Measurements from ENCODE around the gene PSME2. TPM values are rescaled to one million over a fixed set of nuclear protein-coding genes. Genes with fewer than 3 reads are reported as not detected.
A peak's percentile ranks its signal among the peaks of the same experiment; 100 is the strongest.

PSME2 gene
- total RNA-seq, 1 experiment from 2014 or later, result 126 TPM

- H3K9me3 ChIP-seq (ENCODE audit: control insufficient read depth, low read depth, low read length), result no peaks in the 10 kb centered on the region
- H3K27ac Mint-ChIP-seq, result no peak overlapping the region; a peak in 1 of 7 replicates
- 0 out of 3 replicates have a peak, but pooled peaks have one; percentile 11 for TF ChIP-seq CTCF (conservative IDR thresholded peaks at IDR 0.05)
- H3K4me1 Mint-ChIP-seq, result peaks cover 31 to 33% of the 10 kb centered on the region in 2 experiments
- peak overlapping the region; percentile 98 to 100 for H3K4me3 Mint-ChIP-seq
- 0 out of 5 replicates have a peak, but pooled peaks cover 0 to 2% of the 10 kb centered on the region in 2 experiments for H3K9me3 Mint-ChIP-seq
- no peak overlapping the region for H2BK5ac ChIP-seq (ENCODE audit: insufficient read length, low read length)
- H3K18ac ChIP-seq (ENCODE audit: insufficient read length, low read depth, low read length), result no peak overlapping the region
- H3K14ac ChIP-seq (ENCODE audit: insufficient read depth, low read length), result no peak overlapping the region
- peak overlapping the region; percentile 16 for H3K9ac ChIP-seq (ENCODE audit: extremely low read depth, insufficient read length, low read length)
- H3K79me2 ChIP-seq (ENCODE audit: insufficient read depth, low read length), result peaks cover 3% of the 10 kb centered on the region; the same call in 1 of the 2 replicates
- peaks cover 25 to 49% (median 42%) of the 10 kb centered on the region in 3 experiments for H3K36me3 Mint-ChIP-seq (ENCODE audit: insufficient read depth in 1 of 3, low read depth in 3 of 3)
- H3K79me1 ChIP-seq (ENCODE audit: insufficient read depth, low read depth, low read length, poor library complexity, severe bottlenecking), result peaks cover 2% of the 10 kb centered on the region
- no peak overlapping the region for H2BK120ac ChIP-seq (ENCODE audit: low read depth, low read length, poor library complexity, severe bottlenecking)
- H3K4ac ChIP-seq (ENCODE audit: low read depth, low read length), result no peak overlapping the region
- H3K27me3 ChIP-seq (ENCODE audit: insufficient read depth, low read length), result no peaks in the 10 kb centered on the region
- no peak overlapping the region for H3K23ac ChIP-seq (ENCODE audit: insufficient read length, low read depth, low read length)
- no peaks in the 10 kb centered on the region for H3K27me3 Mint-ChIP-seq (ENCODE audit: low read depth)
- H3T11ph ChIP-seq (ENCODE audit: low read length), result no peak overlapping the region
- no peaks in the 10 kb centered on the region for H4K20me1 ChIP-seq (ENCODE audit: control insufficient read depth, insufficient read depth, insufficient read length)
- no peak overlapping the region for H3K27ac ChIP-seq (ENCODE audit: insufficient read length, low read depth, low read length)
- DNase-seq, result no peak
- H3K4me1 ChIP-seq (ENCODE audit: insufficient read depth, low read length), result no peaks in the 10 kb centered on the region
- H3K23me2 ChIP-seq (ENCODE audit: insufficient read length, low read depth, low read length, poor library complexity, severe bottlenecking), result peaks cover 10% of the 10 kb centered on the region
- no peak overlapping the region for H2BK15ac ChIP-seq (ENCODE audit: low read depth, low read length)
- H4K5ac ChIP-seq (ENCODE audit: insufficient read length, low read depth, low read length), result no peak overlapping the region
- H4K8ac ChIP-seq (replicated peaks; ENCODE audit: insufficient read length, low read depth, low read length), result no peak overlapping the region
- H3K4me2 ChIP-seq (ENCODE audit: insufficient read depth, insufficient read length, low read length), result peak overlapping the region; percentile 20
- no peak overlapping the region for H2BK12ac ChIP-seq (ENCODE audit: insufficient read length, low read depth, low read length)
- WGBS (ENCODE audit: extremely low coverage, insufficient read length, low lambda C conversion rate), result no CpG with 5 or more reads among the region's 9 CpGs
- no peak overlapping the region for H2AFZ ChIP-seq (ENCODE audit: low read length)
- H4K91ac ChIP-seq (ENCODE audit: insufficient read length, low read depth, low read length), result no peak overlapping the region
- H2BK20ac ChIP-seq (ENCODE audit: low read depth, low read length, poor library complexity, severe bottlenecking), result no peak overlapping the region
- no peak overlapping the region for H2AK5ac ChIP-seq (ENCODE audit: insufficient read length, low read length)
- H3K56ac ChIP-seq (ENCODE audit: insufficient read length, low read depth, low read length), result no peak overlapping the region
Measured at GRCh38 chr14:24139272-24139934, 7.0 kb downstream of the PSME2 start.
